GM18907 (cell line): ENCODE results near the gene RACK1.
"Not testable (repeated sequence)": the region's sequence is repeated elsewhere in the genome, so short reads cannot be mapped to it uniquely, and the experiment has no call there.

Experiments
- ATAC-seq: cut with Tn5 transposase; IDR thresholded peaks from one replicate; pipeline ENCODE4 v1.9.1; 2021; ENCODE audit warnings: mild to moderate bottlenecking, moderate library complexity; ENCODE audit not compliant: unreplicated experiment

The RACK1 gene

DNA sequence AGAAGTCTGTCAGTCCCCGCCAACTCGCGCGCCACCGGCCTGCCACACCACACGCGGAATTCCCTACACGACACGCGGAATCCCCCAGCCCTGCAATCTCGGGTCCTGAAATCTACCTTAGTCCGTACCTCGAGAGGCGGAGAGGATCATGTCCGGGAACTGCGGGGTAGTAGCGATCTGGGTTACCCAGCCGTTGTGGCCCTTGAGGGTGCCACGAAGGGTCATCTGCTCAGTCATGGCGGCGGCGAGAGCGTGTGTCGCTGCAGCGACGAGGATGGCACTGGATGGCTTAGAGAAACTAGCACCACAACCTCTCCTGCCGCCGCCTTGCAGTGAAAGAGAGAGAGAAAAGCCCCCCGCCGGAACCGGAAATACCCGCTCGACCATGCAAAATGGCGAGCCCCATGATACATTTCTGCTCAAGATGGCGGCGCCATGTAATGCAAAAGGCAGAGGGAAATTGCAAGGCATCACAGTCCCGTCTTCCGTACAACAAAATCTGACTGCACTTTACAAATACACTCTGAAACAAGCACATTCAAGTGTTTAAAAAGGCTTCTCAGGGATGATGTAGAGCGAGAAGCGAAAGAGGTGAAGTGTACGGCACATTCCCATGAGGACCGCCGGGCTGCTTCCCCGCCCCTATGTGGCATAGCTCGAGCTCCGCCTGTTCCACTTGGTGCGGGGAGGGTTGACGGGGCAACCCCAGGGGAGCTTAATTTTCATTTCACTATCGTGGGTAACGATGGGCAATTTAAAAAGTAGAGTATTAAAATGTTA, at the start of gene RACK1:
Gene RACK1 (minus strand): TSS at position 343 of the 780 bp plus-strand sequence. CDS start 106 bp downstream, at position 237.
- ATAC-seq: peak; percentile 71

DNA sequence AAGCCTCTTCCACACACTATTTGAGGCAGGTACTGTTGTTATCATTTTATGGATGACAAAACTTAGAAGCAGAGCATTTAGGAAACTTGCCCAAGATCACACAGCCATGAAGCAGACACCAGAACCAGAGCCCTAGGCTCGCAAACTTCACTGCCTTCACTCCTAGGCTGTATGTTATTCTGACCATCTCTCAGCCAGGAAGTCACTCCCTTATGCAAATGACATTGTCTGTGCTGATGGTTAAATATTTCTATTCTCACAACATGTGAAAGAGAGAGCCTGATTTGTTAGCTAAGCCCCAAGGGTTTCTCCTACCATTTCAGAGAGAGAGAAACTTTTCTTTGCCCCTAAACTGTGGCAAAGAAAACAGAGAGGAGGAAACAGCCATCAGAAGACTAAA, 43.6 kb upstream of the RACK1 start:
- not testable (repeated sequence) for ATAC-seq

GRCh38 chr5:181285962-181286705, 42.4 kb upstream of the RACK1 start:
- not testable (repeated sequence) for ATAC-seq

DNA sequence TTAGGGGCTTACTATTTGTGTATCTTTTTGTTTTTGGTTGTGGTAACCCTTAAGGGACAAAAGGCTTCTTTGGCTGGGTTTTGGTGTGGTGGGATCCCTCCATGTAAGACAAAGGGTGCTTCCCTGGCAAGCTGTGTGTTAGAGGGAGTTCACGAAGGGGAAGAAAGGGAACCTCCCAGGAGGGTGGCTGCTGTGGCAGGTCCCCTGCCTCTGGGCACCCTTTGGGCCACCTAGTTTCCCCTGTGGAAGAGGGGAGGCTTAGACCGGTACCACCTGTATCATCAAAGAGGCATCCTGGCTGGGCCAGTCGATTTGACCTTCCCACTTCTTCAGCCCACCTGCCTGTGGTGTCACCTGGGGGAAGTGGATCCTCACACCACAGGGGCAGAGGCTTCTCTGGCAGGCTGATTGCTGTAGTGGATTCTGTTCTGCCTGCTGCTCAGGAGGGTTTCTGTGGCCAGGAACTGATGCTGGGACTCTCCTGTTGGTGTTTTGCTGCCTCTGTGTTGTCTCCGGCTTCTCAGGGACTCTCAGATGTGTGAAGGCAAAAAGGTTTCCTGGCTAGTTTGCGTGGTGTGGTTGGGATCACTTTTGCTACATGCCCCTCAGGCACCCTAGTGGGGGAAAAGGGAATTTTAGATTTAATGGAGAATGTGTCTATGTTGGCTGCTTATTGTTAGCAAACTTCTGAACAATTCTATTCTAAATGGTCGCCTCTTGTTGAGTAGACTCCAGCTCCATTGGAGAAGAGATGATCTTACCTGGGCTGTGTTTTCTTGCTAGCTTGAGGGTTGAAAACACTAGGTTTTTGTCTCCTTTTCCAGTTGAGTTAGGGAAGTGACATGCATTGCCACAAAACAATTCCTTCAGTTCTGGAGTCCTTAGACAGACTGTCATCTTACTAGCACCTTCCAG, 40.4 kb upstream of the RACK1 start:
- ATAC-seq: not testable (repeated sequence)

GRCh38 chr5:181283347-181283746, 39.6 kb upstream of the RACK1 start:
- ATAC-seq: no peak

DNA sequence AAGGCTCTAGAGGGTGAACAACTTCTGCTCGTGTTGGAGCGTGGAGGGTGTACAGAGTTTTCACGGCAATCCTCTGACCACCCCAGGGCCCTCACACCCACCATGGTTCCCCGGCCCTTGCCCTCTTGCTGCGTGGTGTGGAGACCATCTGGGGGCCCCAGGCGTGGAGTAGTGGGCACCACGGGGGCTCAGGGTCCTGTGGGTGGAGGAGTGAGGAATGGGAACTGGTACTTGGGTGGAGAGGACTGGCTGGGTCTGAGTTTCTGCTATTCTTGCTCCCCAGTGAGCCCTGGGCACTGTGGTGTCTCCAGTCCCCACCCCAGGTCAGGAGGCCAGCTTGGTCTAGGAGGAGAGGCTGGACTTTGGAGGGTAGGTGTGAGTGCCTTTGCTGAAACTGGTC, 39.2 kb upstream of the RACK1 start:
- ATAC-seq: no peak

DNA sequence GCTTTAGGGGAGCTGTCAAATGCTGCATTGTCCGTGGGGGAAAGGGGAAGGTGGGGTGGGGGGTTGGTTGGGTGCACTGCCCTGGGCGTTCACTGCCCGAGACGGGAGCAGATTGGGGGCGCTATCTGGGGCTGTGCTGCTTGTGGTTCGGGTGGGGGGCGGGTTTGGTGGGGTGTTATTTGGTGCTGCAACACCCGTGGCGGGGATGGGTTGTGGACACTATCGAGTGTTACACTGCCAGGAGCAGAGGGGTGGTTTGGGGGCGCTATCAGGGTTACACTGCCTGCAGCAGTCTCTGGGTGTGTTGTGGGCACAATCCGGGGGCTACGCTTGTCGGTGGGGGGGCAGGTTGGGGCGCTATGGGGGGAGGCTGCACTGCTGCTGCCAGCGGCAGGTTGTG, 38.7 kb upstream of the RACK1 start:
- ATAC-seq: not testable (repeated sequence)

DNA sequence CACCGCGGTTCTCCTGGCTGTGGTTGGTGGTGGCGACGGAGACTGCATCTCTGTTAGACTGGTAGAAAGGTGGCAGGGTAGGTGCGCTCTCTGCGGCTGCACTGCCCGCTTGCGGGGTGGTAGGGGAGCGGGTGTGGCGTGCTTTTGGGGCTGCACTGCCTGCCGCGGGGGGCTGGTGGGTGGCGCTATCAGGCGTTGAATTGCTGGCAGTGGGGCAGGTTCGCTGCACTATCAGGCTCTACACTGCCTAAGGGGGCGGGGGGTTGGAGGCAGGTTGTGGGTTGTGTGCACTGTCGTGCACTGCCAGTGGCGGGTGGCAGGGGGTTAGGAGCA, 38.2 kb upstream of the RACK1 start:
- no peak for ATAC-seq

GRCh38 chr5:181281077-181281983, 37.6 kb upstream of the RACK1 start:
- no peak for ATAC-seq

DNA sequence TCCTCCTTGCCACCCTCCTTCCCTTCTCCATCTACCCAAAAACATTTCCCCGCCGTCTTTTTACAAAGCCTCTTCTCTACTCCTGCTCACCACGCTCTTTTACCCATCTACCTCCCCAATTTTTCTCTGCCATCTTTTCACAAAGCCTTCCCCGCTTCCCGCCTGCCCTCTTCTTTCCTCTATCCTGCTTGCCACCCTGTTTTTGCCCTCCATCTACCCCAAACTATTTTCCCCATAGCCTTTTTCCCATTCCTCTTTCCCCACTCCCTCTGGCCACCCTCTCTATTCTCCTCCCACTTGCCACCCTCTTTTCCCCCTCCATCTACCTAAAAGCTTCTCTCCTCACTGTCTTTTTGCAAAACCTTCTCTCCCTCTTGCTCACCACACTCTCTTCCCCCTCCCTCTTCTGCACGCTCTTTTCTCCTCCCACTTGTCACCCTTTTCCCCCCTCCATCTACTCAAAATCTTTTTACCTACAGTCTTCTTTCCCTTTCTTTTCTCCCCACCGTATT, 36.6 kb upstream of the RACK1 start:
- no peak for ATAC-seq

GRCh38 chr5:181273433-181273744, 29.7 kb upstream of the RACK1 start:
- not testable (repeated sequence) for ATAC-seq

- ATAC-seq: no peak
Measured at GRCh38 chr5:181271081-181271480, 27.4 kb upstream of the RACK1 start.

DNA sequence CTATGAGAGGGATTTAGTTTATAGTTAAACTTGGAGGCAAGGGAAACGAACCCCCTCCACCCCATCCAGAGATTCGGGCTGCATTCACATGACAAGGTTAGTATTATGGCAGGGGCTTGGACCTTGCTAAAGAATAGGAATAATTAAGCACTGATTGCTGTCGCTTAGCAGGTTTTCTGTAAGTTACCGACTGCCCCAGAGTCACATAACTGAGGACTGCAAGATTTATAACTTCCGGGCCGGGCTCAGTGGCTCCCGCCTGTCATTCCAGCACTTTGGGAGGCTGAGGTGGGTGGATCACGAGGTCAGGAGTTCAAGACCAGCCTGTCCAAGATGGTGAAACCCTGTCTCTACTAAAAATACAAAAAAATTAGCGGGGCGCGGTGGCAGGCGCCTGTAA, 24.2 kb upstream of the RACK1 start:
- not testable (repeated sequence) for ATAC-seq

DNA sequence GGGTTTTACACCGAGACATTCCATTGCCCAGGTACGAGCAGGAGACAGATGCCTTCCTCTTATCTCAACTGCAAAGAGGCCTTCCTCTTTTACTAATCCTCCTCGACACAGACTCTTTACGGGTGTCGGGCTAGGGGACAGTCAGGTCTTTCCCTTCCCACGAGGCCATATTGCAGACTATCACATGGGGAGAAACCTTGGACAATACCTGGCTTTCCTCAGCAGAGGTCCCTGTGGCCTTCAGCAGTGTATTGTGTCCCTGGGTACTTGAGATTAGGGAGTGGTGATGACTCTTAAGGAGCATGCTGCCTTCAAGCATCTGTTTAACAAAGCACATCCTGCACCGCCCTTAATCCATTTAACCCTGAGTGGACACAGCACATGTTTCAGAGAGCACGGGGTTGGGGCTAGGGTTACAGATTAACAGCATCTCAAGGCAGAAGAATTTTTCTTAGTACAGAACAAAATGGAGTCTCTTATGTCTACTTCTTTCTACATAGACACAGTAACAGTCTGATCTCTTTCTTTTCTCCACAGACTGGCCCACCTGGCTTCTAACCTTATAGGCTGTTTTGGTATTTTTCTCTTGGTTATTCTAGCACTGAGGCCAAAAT, 23.7 kb upstream of the RACK1 start:
- not testable (repeated sequence) for ATAC-seq

DNA sequence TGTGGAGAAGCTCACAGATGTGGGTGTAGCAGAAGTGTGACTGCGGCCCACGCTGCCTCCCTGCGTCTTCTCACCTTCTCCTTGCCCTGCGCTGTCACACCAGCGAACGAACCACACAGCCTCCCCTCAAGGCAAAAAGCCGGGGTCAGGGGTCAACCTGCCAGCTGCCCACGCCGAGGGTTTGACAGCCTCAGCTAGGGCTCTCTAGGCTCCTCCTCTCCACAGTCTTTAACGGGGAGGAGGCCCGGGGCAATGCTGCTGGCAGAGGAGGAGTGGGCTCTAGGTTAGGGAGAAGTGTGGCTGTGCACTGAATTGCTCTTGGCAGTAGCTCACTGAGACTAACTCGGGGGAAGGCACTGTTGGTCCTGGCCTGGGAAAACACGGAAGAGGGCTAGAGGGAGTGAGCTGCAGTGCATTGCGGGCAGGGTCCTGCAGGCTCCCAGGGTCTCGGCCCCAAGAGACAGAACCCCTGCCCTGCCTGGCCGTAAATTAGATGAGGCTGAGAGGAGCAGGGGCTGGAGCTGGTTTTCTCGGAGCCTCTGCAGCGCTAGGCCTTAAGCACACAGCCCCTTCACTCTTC, 21.5 kb upstream of the RACK1 start:
- no peak for ATAC-seq

GRCh38 chr5:181263633-181264032, 19.9 kb upstream of the RACK1 start:
- no peak for ATAC-seq

DNA sequence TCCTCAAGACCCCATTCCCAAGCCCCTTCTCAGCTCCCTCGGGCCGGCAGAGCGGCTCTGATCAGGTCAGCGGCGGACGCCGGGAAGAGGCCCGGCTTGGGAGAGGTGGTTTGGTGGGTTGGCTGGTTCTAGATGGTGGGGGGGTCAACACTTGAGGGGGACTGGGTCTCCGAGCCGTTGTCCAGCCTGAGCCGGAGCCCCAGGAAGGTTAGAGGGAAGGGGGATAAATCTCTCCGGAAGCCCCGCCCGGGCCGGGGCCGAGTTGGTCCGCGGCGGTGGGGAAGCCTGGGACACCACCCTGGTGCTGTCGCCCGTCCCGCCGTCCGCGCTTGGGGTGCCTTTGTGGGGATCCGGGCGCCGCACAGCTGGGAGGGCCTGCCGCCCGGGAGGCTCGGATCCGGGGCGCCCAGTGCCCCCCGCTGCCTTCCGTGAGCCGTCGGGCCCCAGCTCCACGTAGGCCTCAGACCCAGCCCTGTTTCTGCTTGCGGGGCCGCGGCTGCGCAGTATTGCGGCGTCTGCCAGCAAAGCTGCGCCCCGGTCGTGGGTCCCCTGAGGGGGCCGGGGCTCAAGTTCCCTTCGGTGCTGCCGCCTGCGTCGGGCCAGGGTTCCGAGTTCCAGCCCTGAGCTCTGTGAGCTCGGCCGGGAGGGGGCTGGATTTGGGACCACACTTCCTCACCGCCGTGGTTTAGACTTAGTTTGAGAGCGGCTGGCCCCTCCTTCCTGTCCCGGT, 17.8 kb upstream of the RACK1 start:
- ATAC-seq: peak; percentile 56

GRCh38 chr5:181260720-181261319, 17.1 kb upstream of the RACK1 start, which contains the start of gene TRIM52:
TRIM52 (minus strand) TSS chr5:181261143; CDS start chr5:181260813, 330 bp downstream.
- ATAC-seq: peak; percentile 87
